DMS153 (cell line): Measurements from ENCODE around the gene CDSN.
"Not testable (repeated sequence)": the region's sequence is repeated elsewhere in the genome, so short reads cannot be mapped to it uniquely, and the experiment has no call there.

ENCODE experiments used
- DNase-seq: peaks from one replicate; lab custom pipeline; 2025; lab: John Stamatoyannopoulos, UW

The CDSN gene

GRCh38 chr6:31120151-31120915, at the start of gene CDSN:
TSS of gene CDSN (minus strand) at chr6:31120446. CDS start at chr6:31120419, 27 bp downstream.
- DNase-seq = no peak

DNA sequence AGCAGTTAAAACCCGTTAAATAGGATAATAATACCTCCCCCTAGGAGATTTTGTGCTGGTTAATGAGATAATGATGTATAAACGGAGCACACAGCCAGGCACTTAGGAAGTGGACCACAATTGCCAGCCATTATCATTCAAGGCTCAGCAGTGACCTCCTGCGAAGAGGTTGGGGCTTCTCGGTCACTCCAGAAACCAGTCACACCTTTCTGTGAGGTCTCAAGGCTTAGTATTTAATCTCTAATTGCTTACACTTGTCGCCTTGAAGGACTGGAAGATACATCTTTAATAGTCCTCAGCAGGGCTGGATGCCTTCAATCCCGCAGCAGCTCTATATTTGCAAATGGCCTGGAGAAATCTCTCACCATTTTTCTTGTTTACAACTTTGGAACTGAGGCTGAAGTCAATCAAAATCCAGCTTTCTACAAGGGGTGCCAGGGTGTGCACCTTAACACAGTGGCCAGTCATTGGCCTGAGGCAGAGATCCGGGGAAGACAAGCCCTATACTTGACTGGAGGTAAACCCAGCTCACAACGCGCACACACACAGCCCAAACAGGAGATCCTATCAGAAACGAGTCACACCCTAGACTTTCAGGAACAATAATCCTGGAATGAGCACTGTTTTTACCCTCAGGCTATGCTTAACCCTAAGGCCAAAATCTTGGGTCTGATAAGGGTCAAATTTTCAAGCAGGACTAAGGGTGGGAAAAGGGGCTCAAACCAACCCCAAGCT, 49.0 kb upstream of the CDSN start:
- no peak for DNase-seq

DNA sequence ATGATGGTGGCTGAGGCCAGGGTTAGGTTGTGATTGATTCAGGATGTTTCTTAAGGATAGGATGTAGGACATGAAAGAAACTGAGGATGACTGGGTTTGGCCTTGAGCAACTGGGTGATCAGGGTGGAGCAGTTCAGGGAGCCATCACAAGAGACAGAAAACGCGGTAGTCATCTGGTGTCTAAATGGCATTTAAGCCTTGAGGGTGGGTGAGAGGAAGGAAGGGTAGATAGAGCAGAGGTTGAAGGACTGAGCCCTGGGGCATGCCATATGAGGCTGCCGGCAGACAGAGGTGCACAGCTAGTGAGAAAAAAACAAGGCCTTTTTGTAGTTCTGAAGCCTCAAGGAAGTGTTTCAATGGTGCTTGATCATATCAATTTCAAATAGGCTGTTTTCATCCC, 48.4 kb upstream of the CDSN start:
- no peak for DNase-seq

GRCh38 chr6:31165986-31166385, 45.7 kb upstream of the CDSN start:
- DNase-seq = no peak

- DNase-seq = not testable (repeated sequence)
Observed at GRCh38 chr6:31165064-31165832, 45.0 kb upstream of the CDSN start.

GRCh38 chr6:31164475-31165063, 44.3 kb upstream of the CDSN start:
- not testable (repeated sequence) for DNase-seq

DNA sequence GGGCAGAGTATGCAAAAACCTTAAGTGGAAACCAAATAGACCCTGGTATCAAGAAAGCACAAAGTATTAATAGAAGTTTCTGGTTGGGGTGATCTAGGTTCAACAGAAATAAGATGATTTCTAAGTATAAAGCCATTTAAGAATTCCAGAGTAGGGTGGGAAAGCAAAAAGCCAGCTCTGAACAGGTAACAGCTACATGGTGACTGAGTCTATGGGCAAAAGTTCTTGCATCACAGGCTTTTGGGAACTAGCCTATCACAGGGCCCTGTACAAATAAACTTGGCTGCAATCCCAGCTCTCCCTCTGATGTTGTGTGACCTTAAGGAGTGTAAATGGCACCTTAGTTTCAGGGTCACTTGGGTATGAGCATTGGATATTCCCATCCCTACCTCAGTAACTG, 43.7 kb upstream of the CDSN start:
- no peak for DNase-seq

- no peak for DNase-seq
Observed at GRCh38 chr6:31162463-31163165, 42.4 kb upstream of the CDSN start.

DNA sequence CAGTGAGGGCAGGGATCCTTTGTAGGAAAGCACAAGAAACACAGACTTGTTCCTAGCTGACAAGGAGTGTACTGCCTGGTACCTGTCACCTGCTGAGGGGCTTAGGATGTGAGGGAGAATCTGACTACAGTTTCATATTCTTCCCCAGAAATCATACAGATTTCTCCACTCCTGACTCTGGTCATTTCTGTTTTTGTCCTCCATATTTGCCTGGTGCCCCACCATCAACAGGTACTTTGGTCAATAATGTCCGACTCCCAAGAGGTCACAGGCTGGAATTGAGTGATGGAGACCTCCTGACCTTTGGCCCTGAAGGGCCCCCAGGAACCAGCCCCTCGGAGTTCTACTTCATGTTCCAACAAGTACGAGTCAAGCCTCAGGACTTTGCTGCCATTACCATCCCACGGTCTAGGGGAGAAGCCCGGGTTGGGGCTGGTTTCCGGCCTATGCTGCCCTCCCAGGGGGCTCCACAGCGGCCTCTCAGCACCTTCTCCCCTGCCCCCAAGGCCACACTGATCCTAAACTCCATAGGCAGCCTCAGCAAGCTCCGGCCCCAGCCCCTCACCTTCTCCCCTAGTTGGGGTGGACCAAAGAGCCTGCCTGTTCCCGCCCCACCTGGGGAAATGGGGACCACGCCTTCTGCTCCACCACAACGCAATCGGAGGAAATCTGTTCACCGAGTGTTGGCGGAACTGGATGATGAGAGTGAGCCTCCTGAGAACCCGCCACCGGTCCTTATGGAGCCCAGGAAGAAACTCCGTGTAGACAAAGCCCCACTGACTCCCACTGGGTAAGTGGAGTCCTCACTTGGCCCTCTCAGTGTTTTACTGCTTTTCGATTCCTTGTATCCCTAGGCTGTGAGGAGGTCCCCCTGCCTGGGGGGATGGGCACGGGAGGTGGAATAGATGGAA, 41.2 kb upstream of the CDSN start:
- no peak for DNase-seq

GRCh38 chr6:31158863-31159855, 38.9 kb upstream of the CDSN start:
- DNase-seq = no peak

DNA sequence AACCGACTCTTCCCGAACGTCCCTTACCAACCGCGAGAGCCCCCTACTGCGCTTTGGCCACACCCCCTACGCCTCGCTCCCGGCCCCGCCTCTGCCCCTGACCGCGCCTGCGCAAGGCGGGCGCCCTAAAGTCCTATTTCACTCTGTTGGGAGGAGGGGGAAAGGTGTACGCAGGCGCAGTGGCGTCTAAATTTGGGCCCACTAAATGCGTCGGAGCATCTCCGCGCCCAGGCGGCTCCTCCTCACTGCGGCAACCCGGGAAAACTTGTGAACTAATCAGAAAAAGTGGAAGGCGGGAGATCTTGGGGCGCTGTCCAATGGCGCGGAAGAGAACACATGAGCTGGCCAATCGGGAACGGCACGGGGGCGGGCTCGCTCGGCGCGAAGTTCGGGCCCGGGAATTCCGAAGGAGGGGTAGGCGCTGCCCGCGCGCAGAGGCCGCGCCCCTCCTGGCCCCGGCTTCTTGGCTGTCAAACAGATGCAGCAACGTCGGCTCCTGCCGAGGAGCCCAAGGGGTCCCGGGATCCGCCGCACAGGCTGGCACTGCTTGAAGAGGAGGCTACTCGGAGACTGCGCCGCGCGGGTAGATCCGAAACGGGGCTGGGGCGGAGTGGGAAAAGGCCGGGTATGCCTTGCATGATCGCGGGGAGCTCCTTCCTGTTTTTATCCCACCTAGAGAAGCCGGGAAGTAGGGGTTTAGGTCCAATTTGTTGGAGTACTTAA, 38.1 kb upstream of the CDSN start, which contains the start of gene TCF19:
Gene TCF19 (plus strand): TSS at position 450 of the 723 bp plus-strand sequence. CDS start 881 bp downstream, outside the sequence.
- DNase-seq = peak; percentile 97

DNA sequence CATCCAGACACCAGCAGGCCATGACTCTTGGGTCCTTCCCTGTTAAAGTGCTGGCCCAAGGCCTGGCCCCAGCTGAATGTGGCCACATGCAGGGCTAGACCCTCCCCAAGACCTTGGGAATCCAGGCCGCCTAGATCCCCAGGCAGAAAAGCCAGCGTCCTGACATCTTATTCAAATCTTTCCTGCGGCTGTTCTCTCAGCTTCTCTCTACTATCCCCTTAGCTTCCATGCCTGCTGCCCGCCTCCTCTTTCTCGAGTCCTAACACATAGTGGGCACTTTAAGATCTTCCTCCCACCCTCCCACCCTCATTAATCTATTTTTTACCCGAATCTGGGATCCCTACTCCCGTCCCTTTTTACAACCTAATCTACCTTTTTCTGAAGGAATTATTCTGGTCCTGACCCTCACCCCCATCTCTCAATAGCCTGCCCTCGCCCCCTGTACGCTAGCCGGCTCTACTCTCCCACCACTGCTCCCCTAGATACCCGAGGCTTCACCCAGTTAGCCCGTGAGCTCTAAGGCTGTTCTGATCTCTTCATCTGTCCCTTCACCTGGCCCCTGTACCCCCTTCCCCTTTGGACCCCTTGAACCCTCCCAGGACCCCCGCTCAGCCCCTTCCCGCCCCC, 37.4 kb upstream of the CDSN start, which contains the start of gene CCHCR1:
Gene CCHCR1 (minus strand): TSS at position 290 of the 627 bp plus-strand sequence. CDS start 202 bp downstream, at position 88.
- DNase-seq = no peak

DNA sequence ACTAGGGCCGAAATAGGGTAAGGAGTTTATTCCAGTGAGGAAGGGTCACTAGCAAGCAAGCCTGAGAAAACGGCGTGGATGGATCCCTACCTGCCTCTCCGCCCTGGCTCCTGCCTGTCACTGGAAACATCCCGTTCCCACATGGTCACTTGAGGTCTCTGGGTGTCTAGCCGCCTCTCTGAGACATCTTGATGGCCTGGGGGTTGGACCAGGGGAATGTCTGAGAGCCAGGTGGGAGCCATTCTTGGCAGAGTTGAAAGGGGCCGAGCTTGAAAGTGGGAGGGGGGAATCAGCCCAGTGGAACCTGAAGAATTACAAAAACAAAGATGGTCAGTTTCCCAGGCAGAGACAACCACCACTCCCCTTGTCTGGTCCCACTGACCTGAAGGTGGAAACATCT, 36.4 kb upstream of the CDSN start:
- DNase-seq = no peak

DNA sequence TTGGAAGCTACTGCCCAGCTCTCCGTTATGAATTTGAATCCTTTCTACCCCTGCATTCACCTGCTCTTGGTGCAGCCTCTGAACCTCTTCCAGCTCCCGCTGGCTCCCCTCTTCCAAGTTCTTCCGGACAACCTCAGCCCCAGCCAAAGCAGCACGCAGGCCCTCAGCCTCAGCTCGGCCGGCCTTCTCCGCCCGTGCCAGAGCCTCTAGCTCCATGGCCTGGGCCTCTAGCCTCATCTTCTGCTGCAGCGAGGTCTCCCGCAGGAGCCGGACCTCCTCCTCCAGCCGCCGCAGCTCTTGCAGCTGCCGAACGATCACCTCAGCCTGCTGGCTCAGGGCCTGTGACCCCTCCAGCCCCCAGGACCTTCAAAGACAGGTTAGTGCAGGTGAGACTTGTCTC, 34.2 kb upstream of the CDSN start:
- no peak for DNase-seq

GRCh38 chr6:31152781-31153180, 32.5 kb upstream of the CDSN start:
- no peak for DNase-seq

- DNase-seq = no peak
Observed at GRCh38 chr6:31149827-31150447, 29.7 kb upstream of the CDSN start.

DNA sequence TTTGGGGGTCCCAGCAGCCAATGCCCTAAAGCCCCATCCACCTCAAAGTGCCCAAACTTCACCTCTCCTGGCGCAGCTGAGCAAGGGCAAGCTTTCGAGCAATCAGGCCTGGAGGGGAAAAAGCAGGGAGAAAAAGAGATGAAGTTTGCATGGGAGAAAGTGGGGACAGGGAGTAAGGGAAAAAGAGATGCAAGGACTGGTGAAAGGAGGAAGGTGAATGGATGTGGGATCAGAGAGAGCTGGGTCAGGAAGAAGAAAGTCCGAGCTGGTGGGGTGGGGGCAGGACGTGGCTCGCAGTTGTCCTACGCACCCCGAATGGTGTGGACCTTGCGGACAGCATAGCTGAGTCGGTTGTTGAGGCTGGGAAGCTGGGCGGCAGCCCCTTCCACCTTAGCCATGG, 25.1 kb upstream of the CDSN start:
- no peak for DNase-seq
